Vagina (tissue), 2 donors: ENCODE measurements around the gene AIFM3.

Experiments
- CTCF ChIP-seq, 3 experiments: fragments of 450-650 bp in 2 of 3; fragments of 200-600 bp in 1 of 3; sonication (generic) in 1 of 3; IDR thresholded peaks; one replicate each; pipeline ENCODE4 v1.5.1; 2017 to 2019; ENCODE audit warnings: antibody characterized with exemption in 3 of 3, mild to moderate bottlenecking in 2 of 3, moderate library complexity in 2 of 3
- POLR2AphosphoS5 ChIP-seq, 2 donors: sonication (generic); formaldehyde crosslinking; IDR thresholded peaks; one replicate each; pipeline ENCODE4 v1.9.0; 2017; ENCODE audit warnings: antibody characterized with exemption in 2 of 2, mild to moderate bottlenecking in 2 of 2, low read depth in 1 of 2; ENCODE audit not compliant: insufficient read depth in 1 of 2

GRCh38 chr22:20993304-20994127, 26.5 kb downstream of the AIFM3 start:
- TF ChIP-seq CTCF (IDR thresholded peaks at IDR 0.05) (no peak), POLR2AphosphoS5 (IDR thresholded peaks at IDR 0.05; ENCODE audit: insufficient read depth in 1 of 2, low read depth in 1 of 2) (no peak)
